ENCODE data around the gene ARID5B. TPM values are rescaled to one million over a fixed set of nuclear protein-coding genes. Genes with fewer than 3 reads are reported as not detected.

Gene ARID5B
- polyA plus RNA-seq, 1 of the 3 experiments (the other 2 are of a cell fraction) = 10.9 TPM

GRCh38 chr10:62005281-62005680, 103.8 kb downstream of the ARID5B start:
- Histone ChIP-seq H3K9ac (no peak overlapping the region), H2AFZ (ENCODE audit: low read depth) (0 out of 2 replicates have a peak overlapping the region, but pooled peaks have one; percentile 22), H3K27me3 (ENCODE audit: insufficient read depth) (no peaks in the 10 kb centered on the region), H3K79me2 (ENCODE audit: insufficient read depth) (peaks cover 17% of the 10 kb centered on the region), H3K4me3 (ENCODE audit: low read depth in 2 of 2, low read length in 1 of 2) (no peak overlapping the region), H3K9me2 (no peaks in the 10 kb centered on the region), H3K9me3 (no peaks in the 10 kb centered on the region), H3K27ac (ENCODE audit: low read depth in 2 of 2, low read length in 1 of 2) (peak overlapping the region in 1 of 2 experiments; percentile 54; a peak in 1 of 4 replicates), H3F3A (replicated peaks; ENCODE audit: insufficient read depth) (no peaks in the 10 kb centered on the region), H4K20me1 (ENCODE audit: insufficient read depth) (no peaks in the 10 kb centered on the region), H3K4me1 (ENCODE audit: control insufficient read depth in 1 of 2, insufficient read depth in 2 of 2, low read depth in 1 of 2, low read length in 1 of 2) (peaks cover 11 to 14% of the 10 kb centered on the region in 2 experiments; a peak in 3 of 4 replicates), H3K4me2 (peak overlapping the region; percentile 45; the same call in 1 of the 2 replicates), H3K36me3 (replicated peaks in 1 of 2; ENCODE audit: control insufficient read depth in 1 of 2, insufficient read depth in 2 of 2, low read length in 1 of 2) (peaks cover 5 to 9% of the 10 kb centered on the region in 2 experiments)
- 65% methylated on average over 2 of the region's 2 CpGs for WGBS (ENCODE audit: low lambda C conversion rate)
- ChIA-PET POLR2A (no interaction called here), CTCF (interaction anchor here (1.2 to 1.5 kb wide), 2 partner anchors 9 to 57 kb away, joined by 3 read pairs; no protein-coding TSS in a partner anchor)
- no peak for DNase-seq
- TF ChIP-seq RXRA (IDR thresholded peaks at IDR 0.05; ENCODE audit: borderline replicate concordance, low read depth) = no peak
- no peak for TF ChIP-seq RFX5 (IDR thresholded peaks at IDR 0.05; ENCODE audit: low read length)
- TF ChIP-seq, protein P1, sequence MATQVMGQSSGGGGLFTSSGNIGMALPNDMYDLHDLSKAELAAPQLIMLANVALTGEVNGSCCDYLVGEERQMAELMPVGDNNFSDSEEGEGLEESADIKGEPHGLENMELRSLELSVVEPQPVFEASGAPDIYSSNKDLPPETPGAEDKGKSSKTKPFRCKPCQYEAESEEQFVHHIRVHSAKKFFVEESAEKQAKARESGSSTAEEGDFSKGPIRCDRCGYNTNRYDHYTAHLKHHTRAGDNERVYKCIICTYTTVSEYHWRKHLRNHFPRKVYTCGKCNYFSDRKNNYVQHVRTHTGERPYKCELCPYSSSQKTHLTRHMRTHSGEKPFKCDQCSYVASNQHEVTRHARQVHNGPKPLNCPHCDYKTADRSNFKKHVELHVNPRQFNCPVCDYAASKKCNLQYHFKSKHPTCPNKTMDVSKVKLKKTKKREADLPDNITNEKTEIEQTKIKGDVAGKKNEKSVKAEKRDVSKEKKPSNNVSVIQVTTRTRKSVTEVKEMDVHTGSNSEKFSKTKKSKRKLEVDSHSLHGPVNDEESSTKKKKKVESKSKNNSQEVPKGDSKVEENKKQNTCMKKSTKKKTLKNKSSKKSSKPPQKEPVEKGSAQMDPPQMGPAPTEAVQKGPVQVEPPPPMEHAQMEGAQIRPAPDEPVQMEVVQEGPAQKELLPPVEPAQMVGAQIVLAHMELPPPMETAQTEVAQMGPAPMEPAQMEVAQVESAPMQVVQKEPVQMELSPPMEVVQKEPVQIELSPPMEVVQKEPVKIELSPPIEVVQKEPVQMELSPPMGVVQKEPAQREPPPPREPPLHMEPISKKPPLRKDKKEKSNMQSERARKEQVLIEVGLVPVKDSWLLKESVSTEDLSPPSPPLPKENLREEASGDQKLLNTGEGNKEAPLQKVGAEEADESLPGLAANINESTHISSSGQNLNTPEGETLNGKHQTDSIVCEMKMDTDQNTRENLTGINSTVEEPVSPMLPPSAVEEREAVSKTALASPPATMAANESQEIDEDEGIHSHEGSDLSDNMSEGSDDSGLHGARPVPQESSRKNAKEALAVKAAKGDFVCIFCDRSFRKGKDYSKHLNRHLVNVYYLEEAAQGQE (IDR thresholded peaks at IDR 0.05; ENCODE audit: low read depth, low read length) = no peak
- no peak for TF ChIP-seq IRF3 (IDR thresholded peaks at IDR 0.05; ENCODE audit: low read depth, low read length)
- no peak for TF ChIP-seq RAD21 (IDR thresholded peaks at IDR 0.05; ENCODE audit: low read length)
- TF ChIP-seq, protein P2, sequence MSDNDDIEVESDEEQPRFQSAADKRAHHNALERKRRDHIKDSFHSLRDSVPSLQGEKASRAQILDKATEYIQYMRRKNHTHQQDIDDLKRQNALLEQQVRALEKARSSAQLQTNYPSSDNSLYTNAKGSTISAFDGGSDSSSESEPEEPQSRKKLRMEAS (IDR thresholded peaks at IDR 0.05; ENCODE audit: low read depth) = no peak
- TF ChIP-seq MXI1 (IDR thresholded peaks at IDR 0.05; ENCODE audit: low read depth, low read length) = no peak
- TF ChIP-seq CHD2 (IDR thresholded peaks at IDR 0.05; ENCODE audit: low read length, partially characterized antibody) = no peak
- TF ChIP-seq SIN3A (IDR thresholded peaks at IDR 0.05; ENCODE audit: borderline replicate concordance, low read depth, low read length) = no peak
- TF ChIP-seq SMC3 (IDR thresholded peaks at IDR 0.05; ENCODE audit: low read depth, low read length) = no peak
- no peak for TF ChIP-seq YY1 (IDR thresholded peaks at IDR 0.05; ENCODE audit: low read depth)
- TF ChIP-seq, protein P3, sequence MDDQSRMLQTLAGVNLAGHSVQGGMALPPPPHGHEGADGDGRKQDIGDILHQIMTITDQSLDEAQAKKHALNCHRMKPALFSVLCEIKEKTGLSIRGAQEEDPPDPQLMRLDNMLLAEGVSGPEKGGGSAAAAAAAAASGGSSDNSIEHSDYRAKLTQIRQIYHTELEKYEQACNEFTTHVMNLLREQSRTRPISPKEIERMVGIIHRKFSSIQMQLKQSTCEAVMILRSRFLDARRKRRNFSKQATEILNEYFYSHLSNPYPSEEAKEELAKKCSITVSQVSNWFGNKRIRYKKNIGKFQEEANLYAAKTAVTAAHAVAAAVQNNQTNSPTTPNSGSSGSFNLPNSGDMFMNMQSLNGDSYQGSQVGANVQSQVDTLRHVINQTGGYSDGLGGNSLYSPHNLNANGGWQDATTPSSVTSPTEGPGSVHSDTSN (IDR thresholded peaks at IDR 0.05) = no peak
- TF ChIP-seq RCOR1 (IDR thresholded peaks at IDR 0.05; ENCODE audit: low read length) = no peak
- no peak for TF ChIP-seq TEAD4 (IDR thresholded peaks at IDR 0.05; ENCODE audit: borderline replicate concordance, insufficient read depth)
- no peak for TF ChIP-seq NRF1 (IDR thresholded peaks at IDR 0.05; ENCODE audit: low read depth, low read length)
- TF ChIP-seq, protein P4, sequence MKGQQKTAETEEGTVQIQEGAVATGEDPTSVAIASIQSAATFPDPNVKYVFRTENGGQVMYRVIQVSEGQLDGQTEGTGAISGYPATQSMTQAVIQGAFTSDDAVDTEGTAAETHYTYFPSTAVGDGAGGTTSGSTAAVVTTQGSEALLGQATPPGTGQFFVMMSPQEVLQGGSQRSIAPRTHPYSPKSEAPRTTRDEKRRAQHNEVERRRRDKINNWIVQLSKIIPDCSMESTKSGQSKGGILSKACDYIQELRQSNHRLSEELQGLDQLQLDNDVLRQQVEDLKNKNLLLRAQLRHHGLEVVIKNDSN (IDR thresholded peaks at IDR 0.05; ENCODE audit: borderline replicate concordance, low read depth) = no peak
- TF ChIP-seq, protein P5, sequence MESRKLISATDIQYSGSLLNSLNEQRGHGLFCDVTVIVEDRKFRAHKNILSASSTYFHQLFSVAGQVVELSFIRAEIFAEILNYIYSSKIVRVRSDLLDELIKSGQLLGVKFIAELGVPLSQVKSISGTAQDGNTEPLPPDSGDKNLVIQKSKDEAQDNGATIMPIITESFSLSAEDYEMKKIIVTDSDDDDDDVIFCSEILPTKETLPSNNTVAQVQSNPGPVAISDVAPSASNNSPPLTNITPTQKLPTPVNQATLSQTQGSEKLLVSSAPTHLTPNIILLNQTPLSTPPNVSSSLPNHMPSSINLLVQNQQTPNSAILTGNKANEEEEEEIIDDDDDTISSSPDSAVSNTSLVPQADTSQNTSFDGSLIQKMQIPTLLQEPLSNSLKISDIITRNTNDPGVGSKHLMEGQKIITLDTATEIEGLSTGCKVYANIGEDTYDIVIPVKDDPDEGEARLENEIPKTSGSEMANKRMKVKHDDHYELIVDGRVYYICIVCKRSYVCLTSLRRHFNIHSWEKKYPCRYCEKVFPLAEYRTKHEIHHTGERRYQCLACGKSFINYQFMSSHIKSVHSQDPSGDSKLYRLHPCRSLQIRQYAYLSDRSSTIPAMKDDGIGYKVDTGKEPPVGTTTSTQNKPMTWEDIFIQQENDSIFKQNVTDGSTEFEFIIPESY (IDR thresholded peaks at IDR 0.05; ENCODE audit: borderline replicate concordance, low read depth) = no peak
